SK-N-SH (cell line): ENCODE results near the gene KNDC1. TPM values are rescaled to one million over a fixed set of nuclear protein-coding genes. Genes with fewer than 3 reads are reported as not detected.

ENCODE experiments used
- CTCF ChIA-PET: fragments of 300-600, 350-600 bp; formaldehyde crosslinking; extraction: SDS; loops from one replicate; lab custom pipeline; 2021; lab: Yijun Ruan, JAX
- POLR2A ChIA-PET: fragments of 350-600 bp; sonication (Branson Sonifier 250); formaldehyde crosslinking; extraction: SDS; loops from one replicate; lab custom pipeline; 2020; ENCODE audit warnings: antibody characterized with exemption, inconsistent platforms; lab: Yijun Ruan, JAX
- DNase-seq: peaks from one replicate; pipeline ENCODE4 v3.0.0; 2012
- H2AFZ ChIP-seq: fragments of 200-600 bp; sonication (generic); 2 replicates; pipeline ENCODE4 v1.8.1; 2016; ENCODE audit warnings: antibody characterized with exemption, mild to moderate bottlenecking, low read depth
- H3F3A ChIP-seq: fragments of 200-600 bp; sonication (generic); replicated peaks from 2 replicates; pipeline ENCODE3; 2016; ENCODE audit warnings: antibody characterized with exemption, mild to moderate bottlenecking; ENCODE audit not compliant: insufficient read depth
- H3K27ac ChIP-seq, 2 experiments: fragments of 200-500 bp in 1 of 2; fragments of 200-600 bp in 1 of 2; sonication (Bioruptor generic) in 1 of 2; sonication (generic), shearing (Covaris generic) in 1 of 2; 2 replicates each; pipeline versions ENCODE4 v1.5.1 to v1.6.1; 2014 to 2016; ENCODE audit warnings: low read depth in 2 of 2, inconsistent platforms in 1 of 2, low read length in 1 of 2, mild to moderate bottlenecking in 1 of 2, mixed read lengths in 1 of 2
- H3K27me3 ChIP-seq: fragments of 200-600 bp; sonication (generic), shearing (Covaris generic); 2 replicates; pipeline ENCODE4 v1.6.1; 2016; ENCODE audit warnings: mixed run types; ENCODE audit not compliant: insufficient read depth
- H3K36me3 ChIP-seq, 2 experiments: fragments of 200-500 bp in 1 of 2; fragments of 200-600 bp in 1 of 2; sonication (Bioruptor generic) in 1 of 2; sonication (generic) in 1 of 2; replicated peaks in 1 of 2; 2 replicates each; pipeline versions ENCODE3 to v1.5.1; 2014 to 2016; ENCODE audit warnings: low read length in 1 of 2, mild to moderate bottlenecking in 1 of 2; ENCODE audit not compliant: insufficient read depth in 2 of 2, control insufficient read depth in 1 of 2
- H3K4me1 ChIP-seq, 2 experiments: fragments of 200-500 bp in 1 of 2; fragments of 200-600 bp in 1 of 2; sonication (Bioruptor generic) in 1 of 2; sonication (generic), shearing (Covaris generic) in 1 of 2; 2 replicates each; pipeline versions ENCODE4 v1.5.1 to v1.6.1; 2014 to 2016; ENCODE audit warnings: low read depth in 1 of 2, low read length in 1 of 2, mixed run types in 1 of 2; ENCODE audit not compliant: insufficient read depth in 2 of 2, control insufficient read depth in 1 of 2
- H3K4me2 ChIP-seq: fragments of 200-600 bp; sonication (generic), shearing (Covaris generic); 2 replicates; pipeline ENCODE4 v1.6.1; 2017; ENCODE audit warnings: mixed run types
- H3K4me3 ChIP-seq, 2 experiments: fragments of 200-500 bp in 1 of 2; fragments of 200-600 bp in 1 of 2; sonication (Bioruptor generic) in 1 of 2; sonication (generic), shearing (Covaris generic) in 1 of 2; 2 replicates each; pipeline versions ENCODE4 v1.5.1 to v1.8.1; 2014 to 2016; ENCODE audit warnings: low read depth in 2 of 2, inconsistent platforms in 1 of 2, low read length in 1 of 2, mild to moderate bottlenecking in 1 of 2, mixed read lengths in 1 of 2, moderate library complexity in 1 of 2
- H3K79me2 ChIP-seq: fragments of 200-600 bp; sonication (generic); 2 replicates; pipeline ENCODE4 v1.8.1; 2017; ENCODE audit warnings: mild to moderate bottlenecking; ENCODE audit not compliant: insufficient read depth
- H3K9ac ChIP-seq: fragments of 200-600 bp; sonication (generic); 2 replicates; pipeline ENCODE4 v1.6.1; 2017; ENCODE audit warnings: mixed run types
- H3K9me2 ChIP-seq: fragments of 200-600 bp; sonication (generic); 2 replicates; pipeline ENCODE4 v1.6.1; 2017; ENCODE audit warnings: mixed run types
- H3K9me3 ChIP-seq: fragments of 200-600 bp; sonication (generic); 2 replicates; pipeline ENCODE4 v1.6.1; 2017; ENCODE audit warnings: mixed run types, mild to moderate bottlenecking, moderate library complexity
- H4K20me1 ChIP-seq: fragments of 200-600 bp; sonication (generic); 2 replicates; pipeline ENCODE4 v1.6.1; 2017; ENCODE audit warnings: mild to moderate bottlenecking, mixed run types; ENCODE audit not compliant: insufficient read depth
- CTCF ChIP-seq: fragments of 200-600 bp; sonication (generic); IDR thresholded peaks from 2 replicates; pipeline ENCODE4 v1.6.1; 2017; ENCODE audit warnings: antibody characterized with exemption, mild to moderate bottlenecking, moderate library complexity
- FOSL2 ChIP-seq: IDR thresholded peaks from 2 replicates; pipeline ENCODE4 v1.4.0; 2012; ENCODE audit warnings: low read depth, mild to moderate bottlenecking, moderate library complexity, borderline replicate concordance
- JUND ChIP-seq: IDR thresholded peaks from 2 replicates; pipeline ENCODE4 v1.4.0; 2012
- NFIC ChIP-seq: IDR thresholded peaks from 2 replicates; pipeline ENCODE4 v1.4.0; 2012; ENCODE audit warnings: borderline replicate concordance
- PBX3 ChIP-seq: IDR thresholded peaks from 2 replicates; pipeline ENCODE4; 2012
- RAD21 ChIP-seq: IDR thresholded peaks from 2 replicates; pipeline ENCODE4 v1.6.1; 2012; ENCODE audit warnings: mild to moderate bottlenecking, low read length
- REST ChIP-seq: IDR thresholded peaks from 2 replicates; pipeline ENCODE4 v1.6.1; 2012; ENCODE audit warnings: mild to moderate bottlenecking, low read depth, low read length, moderate library complexity
- TCF12 ChIP-seq: IDR thresholded peaks from 2 replicates; pipeline ENCODE4 v1.4.0; 2012
- USF2 ChIP-seq: fragments of 150-350 bp; IDR thresholded peaks from 2 replicates; pipeline ENCODE4 v1.6.1; 2017; ENCODE audit warnings: antibody characterized with exemption, low read length, low read depth, borderline replicate concordance
- YY1 ChIP-seq: IDR thresholded peaks from 2 replicates; pipeline ENCODE4 v1.4.0; 2012; ENCODE audit warnings: low read depth, mild to moderate bottlenecking
- WGBS: methylation state at CpG from one replicate; pipeline ENCODE4 v1.1.6; 2017; ENCODE audit warnings: low lambda C conversion rate; 5-methylcytosine and 5-hydroxymethylcytosine counted together
- polyA plus RNA-seq, 3 experiments: library from polyadenylated mRNA; depleted of rRNA; stranded (reverse); fragments of >200 nt; gene quantifications; 2 replicates each; pipeline ENCODE4 v1.2.3, GENCODE V29; 2012
- TF ChIP-seq, protein P1 (sequence below): IDR thresholded peaks from 2 replicates; pipeline ENCODE4 v1.4.0; 2012; ENCODE audit warnings: low read depth, borderline replicate concordance

KNDC1 gene
- polyA plus RNA-seq, 1 of the 3 experiments (the other 2 are of a cell fraction) = 1.4 TPM

DNA sequence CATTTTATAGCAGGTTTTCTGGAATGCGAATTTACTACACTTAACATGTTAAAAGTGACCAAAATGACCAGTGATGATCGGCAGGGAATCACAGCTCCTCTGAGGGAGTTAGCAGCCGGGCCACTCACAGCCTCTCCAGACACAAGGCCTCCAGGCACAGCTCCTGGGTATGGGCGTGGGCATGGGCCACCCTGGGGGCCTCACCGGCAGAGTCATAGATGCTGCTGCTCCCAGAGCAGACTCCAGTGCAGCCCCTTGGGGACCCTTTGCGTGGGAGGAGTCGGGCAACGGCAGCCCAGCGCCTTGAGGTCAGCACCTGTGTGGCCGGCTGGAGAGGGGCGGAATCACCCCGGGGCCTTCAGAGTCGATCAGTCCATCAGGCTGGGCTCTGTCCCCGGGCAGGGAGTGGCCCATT is 8.6 kb downstream of the KNDC1 start (continued):
- TF ChIP-seq REST (no peak), CTCF (no peak), USF2 (no peak), NFIC (no peak), YY1 (no peak), RAD21 (no peak)
- TF ChIP-seq, protein P1, sequence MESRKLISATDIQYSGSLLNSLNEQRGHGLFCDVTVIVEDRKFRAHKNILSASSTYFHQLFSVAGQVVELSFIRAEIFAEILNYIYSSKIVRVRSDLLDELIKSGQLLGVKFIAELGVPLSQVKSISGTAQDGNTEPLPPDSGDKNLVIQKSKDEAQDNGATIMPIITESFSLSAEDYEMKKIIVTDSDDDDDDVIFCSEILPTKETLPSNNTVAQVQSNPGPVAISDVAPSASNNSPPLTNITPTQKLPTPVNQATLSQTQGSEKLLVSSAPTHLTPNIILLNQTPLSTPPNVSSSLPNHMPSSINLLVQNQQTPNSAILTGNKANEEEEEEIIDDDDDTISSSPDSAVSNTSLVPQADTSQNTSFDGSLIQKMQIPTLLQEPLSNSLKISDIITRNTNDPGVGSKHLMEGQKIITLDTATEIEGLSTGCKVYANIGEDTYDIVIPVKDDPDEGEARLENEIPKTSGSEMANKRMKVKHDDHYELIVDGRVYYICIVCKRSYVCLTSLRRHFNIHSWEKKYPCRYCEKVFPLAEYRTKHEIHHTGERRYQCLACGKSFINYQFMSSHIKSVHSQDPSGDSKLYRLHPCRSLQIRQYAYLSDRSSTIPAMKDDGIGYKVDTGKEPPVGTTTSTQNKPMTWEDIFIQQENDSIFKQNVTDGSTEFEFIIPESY = no peak

DNA sequence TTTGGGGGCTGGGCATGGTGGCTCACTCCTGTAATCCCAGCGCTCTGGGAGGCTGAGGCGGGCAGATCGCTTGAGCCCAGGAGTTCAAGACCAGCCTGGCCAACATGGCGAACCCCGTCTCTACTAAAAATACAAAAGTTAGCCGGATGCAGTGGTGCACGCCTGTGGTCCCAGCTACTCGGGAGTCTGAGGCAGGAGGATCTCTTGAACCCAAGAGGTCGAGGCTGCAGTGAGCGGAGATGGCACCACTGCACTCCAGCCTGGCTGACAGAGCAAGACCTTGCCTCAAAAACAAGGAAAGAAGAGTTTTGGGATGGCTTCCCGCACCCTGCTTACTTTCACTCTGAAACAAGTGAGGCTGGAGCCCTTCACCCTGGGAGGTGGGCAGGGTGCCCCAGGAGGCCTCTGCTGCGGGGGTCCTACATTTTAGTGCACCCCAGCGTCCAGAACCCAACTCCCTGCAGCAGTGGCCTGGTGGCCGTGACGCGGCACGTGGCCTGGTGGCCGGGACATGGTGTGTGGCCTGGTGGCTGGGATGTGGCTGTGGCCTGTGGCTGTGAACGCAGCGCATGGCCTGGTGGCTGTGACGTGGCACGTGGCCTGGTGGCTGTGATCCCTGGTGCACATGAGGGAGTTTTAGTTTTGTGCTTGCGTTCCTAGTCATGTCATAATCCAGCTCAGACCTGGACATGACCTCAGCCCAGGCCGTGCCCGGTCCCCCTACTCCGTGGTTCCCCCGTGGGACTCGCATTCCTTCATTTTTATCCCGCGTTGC is 9.3 kb downstream of the KNDC1 start:
- no peaks in the 10 kb centered on the region for H3K27me3 ChIP-seq
- ChIA-PET POLR2A (no interaction called here), CTCF (interaction anchor here (1.7 kb wide), 1 partner anchor 26 kb away, joined by 7 read pairs; no protein-coding TSS in a partner anchor)
- no peak overlapping the region for H3K9ac ChIP-seq
- H3K9me3 ChIP-seq = no peaks in the 10 kb centered on the region
- H2AFZ ChIP-seq = no peak overlapping the region
- H3K4me2 ChIP-seq = no peak overlapping the region
- H3F3A ChIP-seq = no peaks in the 10 kb centered on the region
- no peak for DNase-seq
- H3K36me3 ChIP-seq = no peaks in the 10 kb centered on the region
- no peaks in the 10 kb centered on the region for H4K20me1 ChIP-seq
- H3K4me1 ChIP-seq = no peaks in the 10 kb centered on the region
- no peak overlapping the region for H3K27ac ChIP-seq
- H3K79me2 ChIP-seq = no peaks in the 10 kb centered on the region
- no peaks in the 10 kb centered on the region for H3K9me2 ChIP-seq
- 76% methylated on average over 22 of the region's 30 CpGs for WGBS
- TF ChIP-seq FOSL2 (no peak), JUND (no peak), TCF12 (no peak), PBX3 (no peak)
- H3K4me3 ChIP-seq = no peak overlapping the region
